AG09309 (cell line): ENCODE measurements around the gene RADIL.

Experiments
- DNase-seq: peaks from one replicate; pipeline ENCODE4 v3.0.0-alpha.2; 2010; ENCODE audit warnings: low read depth
- H3K4me3 ChIP-seq: 2 replicates; pipeline ENCODE4 v1.5.1; 2011; ENCODE audit warnings: mild to moderate bottlenecking, low read depth, low read length, moderate library complexity; ENCODE audit not compliant: control insufficient read depth
- TF ChIP-seq, protein P1 (sequence below): IDR thresholded peaks from 2 replicates; pipeline ENCODE4 v1.5.1; 2011; ENCODE audit warnings: mild to moderate bottlenecking, low read depth, low read length, inconsistent platforms; ENCODE audit not compliant: insufficient read depth, control insufficient read depth; ENCODE audit errors: missing control alignments

The RADIL gene

DNA sequence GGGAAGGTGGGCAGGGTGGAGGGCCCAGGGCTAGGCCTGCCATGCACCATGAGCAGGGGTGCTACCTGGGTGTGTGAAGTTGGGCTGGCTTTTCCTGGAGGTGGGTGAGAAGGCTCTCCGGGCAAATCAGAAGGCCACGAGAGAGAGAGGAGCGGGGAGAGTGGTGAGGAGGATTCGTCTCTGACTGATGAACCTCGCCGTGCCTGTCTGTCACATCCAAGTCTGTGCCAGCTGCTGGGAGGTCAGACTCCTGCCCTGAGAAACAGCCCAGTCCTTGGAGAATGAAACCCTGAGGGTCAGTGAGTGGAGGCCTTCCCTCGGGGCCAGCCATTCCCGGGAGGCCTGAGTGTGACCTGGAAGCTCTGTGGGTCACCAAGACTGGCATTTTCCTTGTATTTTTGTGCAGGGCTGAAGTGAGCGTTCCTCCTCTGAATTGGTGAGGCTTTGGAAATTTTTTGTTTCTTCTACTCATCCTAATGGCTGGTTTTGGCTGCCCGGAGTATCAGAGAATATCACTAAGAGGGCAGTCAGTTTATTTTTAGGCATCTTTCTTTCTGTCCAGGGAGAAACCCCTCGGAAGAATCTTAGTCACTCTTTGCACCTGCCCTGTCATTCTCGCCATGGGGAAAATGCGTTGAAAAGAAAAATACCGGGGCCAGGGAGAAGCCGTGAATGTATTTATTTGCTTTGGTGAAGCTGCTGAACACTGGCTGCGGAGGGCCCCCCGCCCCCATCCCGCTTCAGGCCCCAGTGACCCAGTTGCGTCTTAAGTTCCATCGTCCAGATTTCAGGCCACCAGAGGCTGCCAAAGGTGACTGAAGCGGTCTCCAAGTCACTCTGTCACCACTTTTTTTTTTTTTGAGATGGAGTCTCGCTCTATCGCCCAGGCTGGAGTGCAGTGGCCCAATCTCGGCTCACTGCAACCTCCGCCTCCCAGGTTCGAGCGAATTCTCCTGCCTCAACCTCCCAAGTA lies 114.6 kb downstream of the RADIL start:
- no peak for DNase-seq
- TF ChIP-seq, protein P1, sequence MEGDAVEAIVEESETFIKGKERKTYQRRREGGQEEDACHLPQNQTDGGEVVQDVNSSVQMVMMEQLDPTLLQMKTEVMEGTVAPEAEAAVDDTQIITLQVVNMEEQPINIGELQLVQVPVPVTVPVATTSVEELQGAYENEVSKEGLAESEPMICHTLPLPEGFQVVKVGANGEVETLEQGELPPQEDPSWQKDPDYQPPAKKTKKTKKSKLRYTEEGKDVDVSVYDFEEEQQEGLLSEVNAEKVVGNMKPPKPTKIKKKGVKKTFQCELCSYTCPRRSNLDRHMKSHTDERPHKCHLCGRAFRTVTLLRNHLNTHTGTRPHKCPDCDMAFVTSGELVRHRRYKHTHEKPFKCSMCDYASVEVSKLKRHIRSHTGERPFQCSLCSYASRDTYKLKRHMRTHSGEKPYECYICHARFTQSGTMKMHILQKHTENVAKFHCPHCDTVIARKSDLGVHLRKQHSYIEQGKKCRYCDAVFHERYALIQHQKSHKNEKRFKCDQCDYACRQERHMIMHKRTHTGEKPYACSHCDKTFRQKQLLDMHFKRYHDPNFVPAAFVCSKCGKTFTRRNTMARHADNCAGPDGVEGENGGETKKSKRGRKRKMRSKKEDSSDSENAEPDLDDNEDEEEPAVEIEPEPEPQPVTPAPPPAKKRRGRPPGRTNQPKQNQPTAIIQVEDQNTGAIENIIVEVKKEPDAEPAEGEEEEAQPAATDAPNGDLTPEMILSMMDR, result no peak

DNA sequence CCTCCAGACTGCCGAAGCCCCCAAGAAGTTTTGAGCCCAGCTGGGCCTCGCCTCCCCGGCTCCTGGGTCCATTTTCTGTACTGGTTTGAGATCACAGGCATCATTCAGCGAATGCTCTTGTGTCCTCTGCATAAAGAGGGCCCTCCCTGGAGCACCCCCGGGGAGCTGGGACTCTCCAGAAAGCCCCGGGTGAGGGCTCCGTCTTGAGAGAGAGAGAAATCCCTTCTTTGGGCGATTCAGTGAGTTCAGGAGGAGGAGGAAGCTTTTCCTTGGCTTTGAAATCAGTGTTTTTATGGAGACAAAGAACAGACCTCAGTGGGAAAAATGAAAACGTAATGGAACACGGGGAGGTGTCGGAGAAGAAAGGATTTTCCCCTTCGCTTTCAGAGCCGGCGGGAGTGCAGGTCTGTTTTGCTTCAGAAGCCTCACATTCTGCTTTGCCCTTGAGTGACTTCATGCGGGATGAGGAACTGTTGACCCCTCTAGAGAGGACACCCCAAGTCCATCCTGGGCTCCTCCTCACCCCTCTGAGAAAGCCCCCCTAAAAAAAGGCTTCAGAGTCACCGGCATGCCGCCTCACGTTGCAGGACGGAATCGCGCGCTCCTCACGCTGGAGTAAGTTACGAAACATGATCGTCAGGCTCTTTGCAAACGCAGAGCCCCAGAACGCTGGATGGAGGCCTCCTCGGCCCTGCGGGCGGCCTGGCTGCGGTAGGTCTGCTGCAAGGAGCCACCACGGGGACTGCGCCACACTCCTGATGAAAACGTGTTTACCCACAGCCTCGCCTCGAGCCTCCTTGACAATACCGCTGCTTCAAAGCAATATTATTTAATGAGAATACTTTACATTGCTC lies 116.6 kb downstream of the RADIL start:
- DNase-seq, result no peak
- TF ChIP-seq, protein P1, result no peak
- H3K4me3 ChIP-seq, result no peak overlapping the region

More for the DNA sequence above, 114.6 kb downstream of the RADIL start:
- H3K4me3 ChIP-seq, result no peak overlapping the region

DNA sequence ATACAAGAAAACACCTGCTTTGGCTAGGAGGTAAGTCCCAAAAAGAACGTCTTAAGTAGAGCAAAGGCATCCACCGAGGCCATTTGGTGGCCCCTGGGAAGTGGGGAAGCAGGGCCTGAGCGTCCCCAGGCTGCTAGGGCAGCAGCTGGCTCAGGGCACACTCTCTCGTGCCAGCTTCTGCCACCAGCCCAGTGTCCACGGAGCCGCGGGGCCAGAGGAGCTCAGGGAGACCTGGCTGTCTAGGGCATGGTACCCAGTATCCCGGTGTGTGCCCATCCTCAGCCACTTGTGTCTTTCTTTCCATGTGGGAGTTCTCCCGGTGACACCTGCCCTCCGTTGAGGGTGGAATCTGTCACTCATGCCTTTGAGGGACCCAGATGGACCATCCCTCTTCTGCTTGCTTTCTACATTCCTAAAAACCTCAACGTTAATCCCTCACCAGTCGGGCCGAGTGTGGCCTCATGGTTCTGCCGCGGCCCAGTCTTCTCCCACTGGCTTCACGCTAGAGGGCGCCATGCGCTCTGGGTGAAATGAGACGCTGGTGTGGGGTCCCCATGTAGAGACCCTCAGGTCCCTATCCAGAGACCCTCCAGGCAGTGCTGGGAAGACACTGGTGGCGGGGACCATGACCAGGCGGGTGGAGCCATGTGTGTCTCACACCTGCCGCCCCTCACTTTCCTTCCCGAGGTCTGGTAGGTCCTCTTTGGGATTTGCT lies 117.6 kb downstream of the RADIL start:
- DNase-seq, result no peak
- TF ChIP-seq, protein P1, result peak; percentile 38
- no peak overlapping the region for H3K4me3 ChIP-seq

DNA sequence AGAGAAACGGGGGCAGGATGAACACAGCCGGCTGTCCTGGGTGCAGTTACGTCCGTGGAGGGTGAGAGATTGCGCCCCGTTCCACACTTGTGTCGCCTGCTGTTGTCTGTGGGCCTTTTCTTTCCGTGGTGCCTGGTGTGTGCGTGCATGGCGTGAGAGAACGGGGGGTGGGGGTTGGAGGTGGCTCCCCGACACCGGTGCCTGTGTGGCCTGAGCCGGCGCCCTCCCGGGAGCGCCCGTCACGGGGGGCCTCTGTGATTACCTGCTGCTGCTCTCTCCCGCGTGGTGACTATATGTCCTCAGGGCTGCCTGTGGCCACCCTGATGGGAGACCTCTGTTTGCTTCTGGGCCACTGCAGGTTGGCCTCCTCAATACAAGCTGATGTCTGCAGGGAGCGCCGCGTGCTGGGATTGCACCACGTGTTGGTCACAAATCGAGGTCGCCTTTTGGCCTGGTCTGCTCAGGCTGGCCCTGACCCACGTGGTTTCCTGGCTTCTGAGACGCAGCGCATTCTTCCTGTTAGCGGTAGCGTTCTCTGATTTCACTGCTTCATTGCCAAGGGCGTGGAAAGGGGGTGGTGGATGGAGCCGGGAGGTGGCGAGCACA lies 119.0 kb downstream of the RADIL start:
- no peak for DNase-seq
- no peak overlapping the region for H3K4me3 ChIP-seq
- TF ChIP-seq, protein P1, result no peak

DNA sequence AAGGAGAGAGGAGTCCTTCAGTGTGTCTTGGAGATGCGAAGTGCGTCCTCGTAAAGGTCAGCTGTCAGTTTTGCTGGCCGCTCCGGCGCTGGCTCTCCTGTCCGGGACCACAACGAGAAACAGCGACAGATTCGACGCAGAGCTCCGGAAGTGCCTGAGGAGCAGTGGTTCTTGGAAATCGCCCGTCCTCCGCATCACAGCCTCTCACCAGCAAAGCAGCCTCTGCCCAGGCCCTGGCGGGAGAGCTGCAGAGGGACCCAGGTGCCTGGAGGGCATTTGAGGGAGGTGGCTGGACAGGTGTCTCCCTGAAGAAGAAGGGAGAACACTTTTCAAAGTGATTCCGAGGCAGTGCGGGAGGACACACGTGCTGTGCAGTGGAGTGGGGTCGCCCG lies 119.7 kb downstream of the RADIL start:
- no peak for DNase-seq
- TF ChIP-seq, protein P1, result no peak
- H3K4me3 ChIP-seq, result no peak overlapping the region
